DND-41 (cell line): ENCODE results near the gene DOHH.

Experiments used
- ATAC-seq: fragments of 200-7000 bp; cut with Tn5 transposase; 3 replicates; pipeline ENCODE4 v1.9.1; 2021; ENCODE audit warnings: low read depth; ENCODE audit not compliant: insufficient read depth
- DNase-seq: peaks from one replicate; pipeline ENCODE4 v3.0.0-alpha.2; 2020
- H2AFZ ChIP-seq: 2 replicates; pipeline ENCODE4 v1.6.0; 2012; ENCODE audit warnings: low read depth, low read length
- H3K27ac ChIP-seq: 2 replicates; pipeline ENCODE4 v1.5.1; 2012; ENCODE audit warnings: low read length, inconsistent platforms
- H3K27me3 ChIP-seq: fragments of 200-600 bp; sonication (generic); 2 replicates; pipeline ENCODE4 v1.6.0; 2012; ENCODE audit warnings: low read length, mild to moderate bottlenecking, inconsistent platforms; ENCODE audit not compliant: insufficient read depth, poor library complexity
- H3K36me3 ChIP-seq: 2 replicates; pipeline ENCODE4 v1.5.1; 2012; ENCODE audit warnings: low read length, inconsistent platforms; ENCODE audit not compliant: insufficient read depth
- H3K4me1 ChIP-seq: 2 replicates; pipeline ENCODE4 v1.5.1; 2012; ENCODE audit warnings: mild to moderate bottlenecking, low read length; ENCODE audit not compliant: insufficient read depth
- H3K4me2 ChIP-seq: 2 replicates; pipeline ENCODE4 v1.6.0; 2012; ENCODE audit warnings: mild to moderate bottlenecking, moderate library complexity, low read length, inconsistent platforms; ENCODE audit not compliant: insufficient read depth
- H3K4me3 ChIP-seq, 2 experiments: fragments of 200-600 bp in 1 of 2; shearing (Covaris generic) in 1 of 2; 2 replicates each; pipeline ENCODE4 v1.5.1; 2012 to 2016; ENCODE audit warnings: inconsistent platforms in 2 of 2, low read length in 2 of 2, mild to moderate bottlenecking in 2 of 2, low read depth in 1 of 2, moderate library complexity in 1 of 2
- H3K79me2 ChIP-seq: 2 replicates; pipeline ENCODE4 v1.6.0; 2012; ENCODE audit warnings: low read length, inconsistent platforms; ENCODE audit not compliant: insufficient read depth
- H3K9ac ChIP-seq: 2 replicates; pipeline ENCODE4 v1.6.0; 2012; ENCODE audit warnings: low read depth, mild to moderate bottlenecking, inconsistent platforms, low read length, moderate library complexity
- H3K9me3 ChIP-seq: 2 replicates; pipeline ENCODE4 v1.5.1; 2012; ENCODE audit warnings: low read length, moderate library complexity, mild to moderate bottlenecking, inconsistent platforms; ENCODE audit not compliant: insufficient read depth, severe bottlenecking
- H4K20me1 ChIP-seq: 2 replicates; pipeline ENCODE4 v1.6.0; 2012; ENCODE audit warnings: low read length; ENCODE audit not compliant: insufficient read depth
- CTCF ChIP-seq: IDR thresholded peaks from 2 replicates; pipeline ENCODE4 v1.5.1; 2012; ENCODE audit warnings: borderline replicate concordance, low read length, moderate library complexity, mild to moderate bottlenecking; ENCODE audit not compliant: poor library complexity, severe bottlenecking; ENCODE audit errors: extremely low read depth
- EZH2 ChIP-seq: IDR thresholded peaks from 3 replicates; pipeline ENCODE4 v1.6.1; 2012; ENCODE audit warnings: borderline replicate concordance, low read depth, mild to moderate bottlenecking, moderate library complexity, low read length, inconsistent platforms; ENCODE audit not compliant: severe bottlenecking

The DOHH gene

GRCh38 chr19:3500429-3501101, at the start of gene DOHH:
TSS of gene DOHH (minus strand) at chr19:3500674. CDS start at chr19:3496814, 3,860 bp downstream.
- Histone ChIP-seq H3K4me2 (peak within 1 kb of the TSS; percentile 100), H3K4me1 (peaks cover 58% of the 10 kb centered on the region), H3K9ac (peak within 1 kb of the TSS; percentile 85), H3K79me2 (peaks cover 44% of the 10 kb centered on the region), H4K20me1 (peaks cover 7% of the 10 kb centered on the region; the same call in 1 of the 2 replicates), H3K27me3 (no peaks in the 10 kb centered on the region), H2AFZ (peak within 1 kb of the TSS; percentile 99), H3K36me3 (peaks cover 26% of the 10 kb centered on the region), H3K9me3 (no peaks in the 10 kb centered on the region), H3K27ac (peak within 1 kb of the TSS; percentile 100), H3K4me3 (peak within 1 kb of the TSS; percentile 65 to 81)
- TF ChIP-seq CTCF (no peak), EZH2 (no peak)
- DNase-seq (peak; percentile 97), ATAC-seq (peak; percentile 90)

GRCh38 chr19:3549816-3550215, 49.3 kb upstream of the DOHH start:
- Histone ChIP-seq H3K79me2 (peaks cover 19% of the 10 kb centered on the region), H3K4me1 (peaks cover 18% of the 10 kb centered on the region), H3K4me3 (no peak overlapping the region), H3K9me3 (no peaks in the 10 kb centered on the region), H3K27ac (no peak overlapping the region), H4K20me1 (peaks cover 39% of the 10 kb centered on the region), H2AFZ (no peak overlapping the region), H3K27me3 (no peaks in the 10 kb centered on the region), H3K36me3 (peaks cover 38% of the 10 kb centered on the region), H3K4me2 (no peak overlapping the region), H3K9ac (no peak overlapping the region)
- no peak for DNase-seq
- TF ChIP-seq EZH2 = no peak
- no peak for TF ChIP-seq CTCF
- no peak for ATAC-seq

GRCh38 chr19:3548606-3549005, 48.1 kb upstream of the DOHH start:
- H3K4me1 ChIP-seq = peaks cover 6% of the 10 kb centered on the region
- H3K27ac ChIP-seq = no peak overlapping the region
- H4K20me1 ChIP-seq = peaks cover 38% of the 10 kb centered on the region
- no peak overlapping the region for H3K9ac ChIP-seq
- no peaks in the 10 kb centered on the region for H3K27me3 ChIP-seq
- no peak overlapping the region for H3K4me2 ChIP-seq
- ATAC-seq (no peak), DNase-seq (no peak)
- no peak overlapping the region for H2AFZ ChIP-seq
- peaks cover 47% of the 10 kb centered on the region for H3K36me3 ChIP-seq
- no peaks in the 10 kb centered on the region for H3K9me3 ChIP-seq
- TF ChIP-seq CTCF = no peak
- TF ChIP-seq EZH2 = no peak
- no peak overlapping the region for H3K4me3 ChIP-seq
- H3K79me2 ChIP-seq = peaks cover 15% of the 10 kb centered on the region
